GM18909 (cell line): ENCODE results near the gene IPO11.

Source experiments
- ATAC-seq: cut with Tn5 transposase; IDR thresholded peaks from one replicate; pipeline ENCODE4 v1.9.1; 2021; ENCODE audit warnings: mild to moderate bottlenecking; ENCODE audit not compliant: unreplicated experiment, poor library complexity

The IPO11 gene

GRCh38 chr5:62432621-62433064 lies 20.1 kb downstream of the IPO11 start:
- ATAC-seq, result no peak

DNA sequence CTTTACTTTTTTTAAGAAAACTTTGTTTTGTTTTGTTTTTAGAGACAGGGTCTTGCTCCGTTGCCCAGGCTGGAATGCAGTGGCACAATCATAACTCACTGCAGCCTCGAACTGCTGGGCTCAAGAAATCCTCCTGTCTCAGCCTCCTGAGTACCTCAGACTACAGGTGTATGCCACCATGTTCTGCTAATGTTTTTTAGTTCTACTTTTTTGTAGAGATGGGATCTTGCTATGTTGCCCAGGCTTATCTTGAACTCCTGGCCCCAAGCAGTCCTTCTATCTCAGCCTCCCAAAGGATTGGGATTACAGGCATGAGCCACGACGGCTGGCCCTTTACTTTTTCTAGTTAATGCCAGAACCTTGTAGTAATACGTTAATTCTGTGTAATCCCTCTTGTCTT lies 36.0 kb downstream of the IPO11 start:
- no peak for ATAC-seq

DNA sequence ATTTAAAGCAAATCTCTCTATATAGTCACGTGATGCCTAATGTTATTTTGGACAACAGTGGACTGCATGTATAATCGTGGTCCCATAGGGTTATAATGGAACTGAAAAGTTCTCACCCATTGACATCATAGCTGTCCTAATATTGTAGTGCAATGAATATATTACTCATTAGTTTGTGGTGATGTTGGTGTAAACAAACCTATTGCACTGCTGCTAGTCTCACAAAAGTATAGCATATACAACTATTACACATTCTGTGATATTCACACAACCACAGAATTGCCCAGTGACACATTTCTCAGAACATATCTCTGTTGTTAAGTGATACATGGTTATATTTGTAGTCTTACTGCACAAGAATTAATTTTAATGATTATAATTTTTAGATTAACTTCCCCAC lies 37.7 kb downstream of the IPO11 start:
- ATAC-seq, result no peak

DNA sequence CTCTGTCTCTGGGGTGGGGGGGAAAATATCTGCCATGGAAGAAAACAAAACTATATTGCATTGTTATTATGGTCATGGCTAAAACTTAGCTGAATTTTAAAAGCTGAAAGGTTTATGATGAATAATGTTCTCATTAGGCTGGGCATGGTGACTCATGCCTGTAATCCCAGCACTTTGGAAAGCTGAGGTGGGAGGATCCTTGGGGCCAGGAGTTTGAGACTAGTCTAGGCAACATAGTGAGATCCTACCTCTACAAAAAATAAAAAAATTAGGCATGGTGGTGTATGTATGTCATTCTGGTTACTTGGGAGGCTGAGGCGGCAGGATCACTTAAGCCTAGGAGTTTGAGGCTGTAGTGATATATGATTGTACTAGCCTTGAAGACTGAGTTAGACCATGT lies 44.5 kb downstream of the IPO11 start:
- no peak for ATAC-seq

GRCh38 chr5:62460578-62460983 lies 48.0 kb downstream of the IPO11 start:
- ATAC-seq, result peak; percentile 82

- ATAC-seq, result no peak
Observed at GRCh38 chr5:62461561-62461960, 49.0 kb downstream of the IPO11 start.

DNA sequence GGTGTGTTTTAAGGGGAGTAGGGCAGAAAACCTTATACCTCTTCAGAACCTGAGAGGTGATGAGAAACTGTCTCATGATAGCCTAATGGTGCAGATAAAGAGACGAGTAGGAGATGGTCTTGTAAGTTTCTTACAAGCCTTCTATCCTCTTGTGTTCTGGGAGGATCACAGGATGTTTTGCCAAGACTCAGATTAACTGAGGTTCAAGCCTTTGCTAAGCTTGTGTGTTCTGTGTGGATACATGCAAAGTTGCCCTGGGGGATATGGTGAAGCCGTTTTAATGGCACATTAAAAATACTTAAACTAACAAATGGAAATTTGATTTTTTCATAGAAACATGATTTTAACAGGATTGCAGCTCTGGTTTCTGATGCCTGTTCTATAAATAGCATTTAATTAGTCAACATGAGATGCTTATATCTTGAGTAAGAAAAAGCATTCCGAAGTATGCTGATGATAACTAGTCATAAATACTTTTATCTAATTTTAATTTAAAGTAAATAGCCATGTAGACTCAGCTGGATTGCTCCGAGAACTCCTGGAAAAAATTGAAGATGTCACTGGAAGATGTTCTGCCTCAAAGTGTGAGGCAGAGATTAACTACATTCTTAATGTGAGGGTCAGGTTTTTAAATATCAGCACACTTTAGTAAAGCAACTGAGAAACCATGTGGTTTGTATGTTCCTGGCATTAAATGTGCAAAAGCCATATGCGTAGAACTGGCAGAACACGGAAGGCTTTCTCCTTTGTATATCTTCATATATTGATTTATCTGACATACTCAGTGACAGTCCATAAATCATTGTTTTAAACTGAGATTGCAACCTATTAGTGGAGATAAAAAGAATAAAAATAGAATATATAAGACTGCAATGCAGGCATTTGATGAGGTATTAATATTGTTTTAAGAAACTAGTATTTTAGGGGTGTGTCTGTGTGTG lies 53.7 kb downstream of the IPO11 start:
- ATAC-seq, result no peak

GRCh38 chr5:62473209-62473608 lies 60.6 kb downstream of the IPO11 start:
- ATAC-seq, result no peak

DNA sequence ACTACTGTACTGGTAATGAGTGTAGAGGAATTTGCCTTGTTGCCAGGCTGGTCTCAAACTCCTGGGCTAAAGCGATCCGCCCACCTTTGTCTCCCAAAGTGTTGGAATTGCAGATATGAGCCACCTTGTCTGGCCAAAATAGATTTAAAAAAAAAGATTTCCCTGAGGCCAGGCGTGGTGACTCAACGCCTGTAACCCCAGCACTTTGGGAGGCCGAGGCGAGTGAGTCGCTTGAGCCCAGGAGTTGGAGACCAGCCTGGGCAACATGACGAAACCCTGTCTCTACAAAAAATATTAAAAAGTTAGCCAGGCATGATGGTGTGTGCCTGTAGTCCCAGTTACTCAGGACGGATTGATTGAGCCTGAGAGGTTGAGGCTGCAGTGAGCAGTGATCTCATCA lies 62.5 kb downstream of the IPO11 start:
- no peak for ATAC-seq

DNA sequence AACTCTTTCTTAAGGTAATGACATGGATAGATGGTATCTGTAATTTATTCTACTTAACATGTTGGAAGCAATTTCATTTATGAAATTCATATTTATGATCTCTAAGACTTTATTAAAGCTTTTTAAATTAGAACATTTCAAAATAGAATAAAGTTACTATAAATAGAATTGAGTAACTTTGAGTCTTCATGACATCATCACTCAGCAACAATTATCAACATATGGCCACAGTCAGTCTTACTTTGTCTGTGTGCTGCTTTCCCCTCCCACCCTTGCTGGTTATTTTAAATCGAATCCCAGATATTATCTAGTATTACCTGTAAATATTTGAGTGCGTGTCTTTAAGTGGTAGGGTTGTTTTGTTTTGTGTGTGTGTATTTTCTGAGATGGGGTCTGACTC lies 65.2 kb downstream of the IPO11 start:
- no peak for ATAC-seq

GRCh38 chr5:62483556-62483955 lies 71.0 kb downstream of the IPO11 start:
- ATAC-seq, result no peak

- ATAC-seq, result no peak
Observed at GRCh38 chr5:62486672-62487071, 74.1 kb downstream of the IPO11 start.

- ATAC-seq, result no peak
Observed at GRCh38 chr5:62488531-62488930, 76.0 kb downstream of the IPO11 start.

DNA sequence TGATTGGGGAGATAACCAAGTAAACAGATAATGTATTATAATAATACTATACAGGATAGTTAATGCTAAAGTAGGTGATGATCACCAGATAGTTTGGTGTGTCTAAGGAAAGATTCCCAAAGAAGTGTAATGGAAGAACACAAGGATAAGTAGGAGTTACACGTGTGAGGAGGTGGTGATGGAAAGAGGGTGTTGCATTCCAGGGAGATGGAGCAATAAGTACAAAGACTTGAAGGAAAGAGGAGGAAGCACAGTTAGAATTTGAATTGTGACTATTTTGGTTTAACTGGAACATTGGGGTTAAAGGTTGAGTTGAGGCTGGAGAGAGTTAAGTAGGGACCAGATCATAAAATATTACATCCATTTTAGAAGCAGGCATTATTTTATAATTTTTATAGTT lies 76.9 kb downstream of the IPO11 start:
- ATAC-seq, result no peak

DNA sequence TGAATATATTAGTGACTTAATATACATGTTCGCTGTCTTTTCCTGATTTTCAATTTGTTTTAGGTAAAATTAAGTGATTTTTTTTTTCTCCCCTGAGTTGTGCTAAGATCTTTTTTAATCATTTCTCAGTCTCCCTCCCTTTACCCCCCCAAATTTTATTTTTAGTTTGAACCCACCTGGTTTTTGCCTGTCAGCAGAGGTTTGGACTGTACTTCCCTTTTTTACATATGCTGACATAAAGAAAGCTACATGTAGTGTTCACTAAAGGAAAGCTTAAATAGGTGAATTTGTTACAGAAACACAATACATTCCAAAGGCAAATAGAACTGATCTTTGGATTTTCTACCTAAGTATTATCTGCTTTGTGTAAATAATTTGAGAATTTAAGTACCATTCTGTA lies 82.2 kb downstream of the IPO11 start:
- ATAC-seq, result no peak

DNA sequence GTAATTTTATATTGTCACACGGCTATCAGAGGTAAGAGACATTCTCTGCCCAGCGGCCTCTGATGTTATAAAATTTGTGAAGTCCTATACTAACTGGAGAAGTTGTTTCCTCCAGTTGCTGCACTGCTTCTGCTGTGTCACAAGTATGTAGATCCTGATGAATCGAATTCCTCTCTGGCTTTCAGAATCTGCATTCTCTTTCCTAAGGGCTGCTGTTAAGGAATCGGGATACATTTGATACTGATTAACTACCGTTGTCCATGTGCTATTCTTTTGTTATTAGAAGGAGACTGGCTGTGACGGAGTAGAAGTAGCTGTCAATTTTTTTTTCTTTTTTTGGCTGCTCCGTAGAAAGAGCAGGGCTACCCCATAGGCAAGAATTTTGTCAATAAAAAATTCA lies 84.3 kb downstream of the IPO11 start:
- ATAC-seq, result no peak

- no peak for ATAC-seq
Observed at GRCh38 chr5:62498961-62499360, 86.4 kb downstream of the IPO11 start.

GRCh38 chr5:62499756-62500155 lies 87.2 kb downstream of the IPO11 start:
- ATAC-seq, result no peak

DNA sequence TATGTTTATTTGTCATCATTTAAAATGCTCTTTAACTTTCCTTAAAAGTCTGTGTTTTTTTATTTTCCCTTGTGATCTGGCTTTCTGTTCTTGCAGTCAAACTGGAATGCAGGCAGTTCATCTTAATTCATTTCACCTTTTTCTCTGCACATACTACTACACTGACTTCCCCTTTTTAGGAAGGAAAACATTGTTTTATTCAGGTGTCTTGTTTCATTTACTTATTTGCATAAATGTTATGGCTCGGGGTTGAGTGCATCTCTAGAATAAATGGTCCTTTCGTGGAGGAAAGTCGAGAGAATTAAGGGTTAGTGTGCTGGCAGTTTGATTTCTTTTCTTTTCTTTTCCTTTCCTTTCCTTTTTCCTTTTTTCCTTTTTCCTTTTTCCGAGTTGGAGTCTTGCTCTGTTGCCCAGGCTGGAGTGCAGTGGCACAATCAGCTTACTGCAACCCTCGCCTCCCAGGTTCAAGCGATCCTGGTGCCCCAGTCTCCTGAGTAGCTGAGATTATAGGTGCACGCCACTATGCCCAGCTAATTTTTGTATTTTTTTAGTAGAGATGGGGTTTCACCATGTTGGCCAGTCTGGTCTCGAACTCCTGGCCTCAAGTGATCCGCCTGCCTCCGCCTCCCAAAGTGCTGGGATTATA lies 90.0 kb downstream of the IPO11 start:
- ATAC-seq, result no peak

DNA sequence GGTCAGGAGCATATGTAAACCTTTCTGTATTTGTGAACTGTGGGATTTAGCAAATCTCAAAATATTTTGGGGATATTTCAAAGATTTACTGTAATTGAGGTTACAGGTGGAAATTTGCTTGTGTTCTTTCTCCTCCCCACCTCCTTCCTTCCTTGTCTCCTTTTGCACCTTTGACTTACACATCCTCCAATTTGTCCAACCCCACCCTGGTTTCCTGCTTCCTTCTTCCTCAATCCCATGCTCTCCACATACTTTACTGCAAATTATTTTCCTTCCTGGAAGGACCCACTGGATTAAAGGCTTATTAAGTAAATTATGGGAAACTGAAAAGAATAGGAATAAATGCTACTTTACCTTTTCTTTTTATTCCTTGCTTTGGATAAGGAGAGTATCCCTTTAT lies 91.6 kb downstream of the IPO11 start:
- ATAC-seq, result no peak

DNA sequence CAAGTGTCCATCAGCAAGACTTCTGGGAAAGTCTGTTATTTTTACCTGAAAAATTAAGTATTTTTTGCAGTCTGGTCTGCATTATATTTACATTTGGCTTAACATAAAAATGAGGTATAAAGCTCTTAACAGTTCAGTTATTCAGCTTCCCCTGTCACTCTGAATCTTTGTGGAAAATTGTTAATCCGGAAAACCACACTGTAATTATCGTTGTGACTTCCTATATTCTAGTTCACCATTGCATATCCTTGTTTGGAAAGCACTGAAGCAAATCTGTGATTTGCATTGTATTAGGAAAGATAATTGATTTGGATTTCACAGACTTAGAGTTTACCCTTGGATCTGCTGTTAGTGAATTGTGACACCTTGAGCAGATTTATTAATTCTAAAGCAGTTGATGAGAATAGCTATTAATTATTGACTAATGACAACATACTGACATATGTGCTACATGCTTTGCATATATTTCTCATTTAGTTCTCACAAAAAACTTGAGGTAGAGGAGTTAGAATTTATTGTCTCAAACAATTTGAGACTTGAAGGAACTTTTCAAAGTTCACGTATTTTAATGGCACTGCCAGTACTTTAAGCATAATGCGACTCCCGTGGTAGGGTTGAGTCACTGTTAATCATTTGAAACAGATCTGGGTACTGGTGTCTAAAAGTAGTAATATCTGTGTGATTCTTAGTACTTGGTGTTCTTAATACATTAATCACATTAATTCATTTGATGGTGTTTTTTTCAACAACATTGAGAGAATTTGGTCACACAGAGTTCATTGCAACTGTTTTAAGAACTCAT lies 94.3 kb downstream of the IPO11 start:
- peak; percentile 44 for ATAC-seq
